ENCODE results near the gene RRP1B.
A peak's percentile ranks its signal among the peaks of the same experiment; 100 is the strongest.
"Not testable (repeated sequence)": the region's sequence is repeated elsewhere in the genome, so short reads cannot be mapped to it uniquely, and the experiment has no call there.

The RRP1B gene

GRCh38 chr21:43703035-43703880 lies 43.9 kb downstream of the RRP1B start:
- no peak for DNase-seq

DNA sequence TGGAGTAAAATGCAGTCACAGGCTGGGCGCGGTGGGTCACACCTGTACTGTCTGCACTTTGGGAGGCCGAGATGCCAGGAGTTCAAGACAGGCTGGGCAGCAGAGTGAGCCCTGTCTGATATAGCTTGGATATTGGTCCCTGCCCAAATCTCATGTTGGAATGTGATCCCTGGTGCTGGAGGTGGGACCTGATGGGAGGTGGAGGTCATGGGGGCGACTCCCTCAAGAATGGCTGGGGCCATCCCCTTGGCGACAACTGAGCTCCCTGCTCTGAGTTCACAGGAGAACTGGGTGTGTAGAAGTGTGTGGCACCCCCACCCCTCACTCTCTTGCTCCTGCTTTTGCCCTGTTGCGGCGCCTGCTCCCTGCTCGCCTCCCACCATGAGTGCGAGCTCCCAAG lies 48.1 kb downstream of the RRP1B start:
- no peak for DNase-seq

- DNase-seq, result no peak
Measured at GRCh38 chr21:43708745-43709381, 49.5 kb downstream of the RRP1B start.

DNA sequence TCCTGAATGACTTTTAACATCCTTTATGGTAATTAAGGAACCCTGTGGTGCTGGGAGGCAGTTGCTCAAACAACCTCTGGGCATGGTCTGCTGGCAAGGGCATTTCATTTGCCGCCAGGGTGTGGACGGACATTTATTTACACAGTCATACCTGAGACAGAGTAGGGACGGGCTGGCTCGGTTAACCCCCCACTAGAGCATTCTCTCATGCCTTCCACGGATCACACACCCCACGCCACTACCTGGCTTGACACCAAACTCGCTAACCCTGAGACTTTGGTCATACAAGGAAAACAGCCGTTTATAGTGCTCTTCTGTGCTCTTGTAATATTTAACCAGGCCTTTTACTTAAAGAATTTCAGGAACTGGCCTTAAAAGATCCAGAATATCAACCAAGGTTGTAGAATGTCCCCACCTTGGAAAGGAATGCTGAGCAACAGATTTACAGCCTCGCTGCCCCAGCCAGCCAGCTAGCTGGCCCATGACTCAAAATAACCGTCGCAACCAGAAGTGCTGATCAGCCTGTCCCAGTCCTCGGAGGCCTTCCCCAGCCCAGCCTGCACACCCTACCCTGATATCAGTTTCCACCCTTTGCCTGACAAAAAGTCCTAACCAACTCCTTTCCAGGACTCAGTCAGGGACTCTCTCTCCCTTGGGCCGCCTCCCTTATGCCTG lies 53.0 kb downstream of the RRP1B start:
- DNase-seq, result peak; percentile 41

- DNase-seq, result not testable (repeated sequence)
Measured at GRCh38 chr21:43713123-43713522, 53.8 kb downstream of the RRP1B start.

DNA sequence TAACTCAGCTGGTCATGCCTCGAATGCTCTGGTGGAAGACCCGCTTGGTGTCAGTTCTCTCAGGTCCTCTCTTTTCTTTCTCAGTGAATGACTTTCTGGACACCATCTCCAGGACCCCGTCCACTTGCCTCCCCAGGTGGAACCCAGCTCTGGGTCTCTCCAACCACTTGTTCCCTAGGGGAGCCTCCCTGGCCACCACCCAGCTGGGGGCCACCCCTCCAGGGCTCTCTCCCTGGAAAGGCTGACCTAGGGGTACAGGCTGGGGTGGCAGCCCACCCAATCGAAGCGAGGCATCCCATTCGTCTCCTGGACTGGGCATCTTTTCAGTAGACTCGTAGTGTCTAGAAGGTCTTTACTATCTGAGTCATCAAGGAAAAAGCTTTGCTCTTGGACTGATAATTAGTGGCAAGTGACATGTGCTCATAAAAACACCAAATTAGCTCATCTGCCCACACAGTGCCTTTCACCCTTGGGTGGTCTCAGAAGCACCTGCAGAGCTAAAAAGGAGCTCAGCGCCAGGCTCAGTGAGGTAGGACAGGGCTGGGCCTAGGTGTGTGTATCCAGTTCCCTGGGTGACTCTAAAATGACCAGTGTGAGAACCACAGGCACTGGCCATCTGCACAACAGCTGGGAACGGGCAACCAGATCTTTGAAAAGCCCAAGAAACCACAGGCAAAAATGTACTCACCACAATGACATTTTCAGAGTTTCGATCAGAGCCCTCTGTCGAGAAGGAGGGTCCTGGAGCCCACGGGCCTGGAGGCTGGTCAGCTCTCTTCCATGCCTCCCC lies 57.2 kb downstream of the RRP1B start:
- DNase-seq, result no peak

DNA sequence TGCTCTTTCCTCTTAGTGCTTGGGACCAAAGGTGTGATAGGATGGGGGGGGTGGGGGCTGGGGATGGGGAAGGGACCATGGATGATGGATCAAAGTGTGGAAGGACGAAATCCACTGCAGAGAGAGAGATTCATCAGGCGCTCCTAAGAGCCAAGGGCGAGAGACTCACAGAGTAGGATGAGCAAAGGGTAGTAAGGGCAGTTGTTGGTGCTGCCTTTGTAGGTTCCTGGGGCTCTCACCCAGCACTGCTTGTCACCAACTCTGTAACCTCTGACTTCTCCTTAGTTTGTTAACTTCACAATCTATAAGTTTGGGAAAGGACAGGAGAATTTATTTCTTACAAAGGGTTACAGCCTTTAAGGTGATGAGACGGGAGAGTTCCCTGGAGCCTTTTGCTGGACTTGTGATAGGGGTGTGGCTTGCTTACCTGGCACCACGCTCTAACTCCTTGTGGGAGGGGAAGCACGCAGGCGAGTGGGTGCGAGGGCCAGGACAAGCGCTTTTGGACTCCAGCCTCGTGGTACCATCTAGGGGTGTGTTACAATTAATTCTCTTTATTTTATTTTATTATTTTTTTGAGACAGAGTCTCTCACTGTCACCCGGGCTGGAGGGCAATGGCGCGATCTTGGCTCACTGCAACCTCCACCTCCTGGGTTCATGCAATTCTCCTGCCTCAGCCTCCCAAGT lies 58.0 kb downstream of the RRP1B start:
- DNase-seq, result no peak

DNA sequence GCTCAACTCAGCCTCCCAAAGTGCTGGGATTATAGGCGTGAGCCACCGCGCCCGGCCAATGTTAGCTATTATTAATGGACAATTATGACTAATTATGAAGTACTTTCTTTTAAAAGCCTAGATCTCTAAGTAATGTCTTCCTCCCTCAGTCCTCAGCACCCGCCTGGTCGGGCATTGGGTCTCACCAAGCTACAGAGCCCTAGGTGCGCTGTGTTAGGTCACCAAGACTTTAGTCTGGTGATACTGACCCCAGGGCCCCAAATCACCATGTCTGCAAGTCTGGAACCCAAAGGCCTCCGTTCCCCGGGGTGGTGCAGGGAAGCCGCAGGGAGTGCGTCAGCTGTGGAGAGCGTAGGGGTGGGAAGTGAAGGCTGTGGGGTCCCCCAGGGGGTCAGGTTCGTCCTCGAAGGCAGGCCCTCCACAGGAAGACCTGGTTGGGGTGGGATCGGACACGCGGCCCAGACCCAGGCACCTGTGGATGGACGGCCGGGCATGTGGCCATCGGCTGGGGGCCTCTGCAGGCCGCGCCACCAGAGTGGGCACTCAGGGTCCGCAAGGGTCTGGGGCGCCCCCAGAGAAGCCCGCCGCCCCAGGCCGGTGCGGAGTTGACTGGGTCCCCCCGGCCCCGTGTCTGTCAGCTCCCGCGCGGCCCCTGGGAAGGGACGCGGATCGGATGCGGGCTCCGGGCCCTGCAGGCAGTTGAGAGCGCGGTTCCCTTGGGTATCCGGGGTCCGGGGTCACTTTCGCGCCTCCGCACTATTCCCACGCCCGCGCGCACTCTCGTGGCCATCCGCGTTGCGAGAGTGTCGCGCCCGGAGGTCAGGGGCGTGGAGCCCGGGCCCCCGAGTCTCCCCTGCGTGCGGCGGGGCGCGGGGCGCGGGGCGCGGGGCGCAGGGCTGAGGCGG lies 58.9 kb downstream of the RRP1B start:
- DNase-seq, result no peak

GRCh38 chr21:43718872-43719747 lies 59.8 kb downstream of the RRP1B start, which contains the start of gene PDXK:
Gene PDXK, plus strand, starts transcription at chr21:43719129. Its CDS starts 166 bp downstream, at chr21:43719295.
- peak; percentile 77 for DNase-seq

DNA sequence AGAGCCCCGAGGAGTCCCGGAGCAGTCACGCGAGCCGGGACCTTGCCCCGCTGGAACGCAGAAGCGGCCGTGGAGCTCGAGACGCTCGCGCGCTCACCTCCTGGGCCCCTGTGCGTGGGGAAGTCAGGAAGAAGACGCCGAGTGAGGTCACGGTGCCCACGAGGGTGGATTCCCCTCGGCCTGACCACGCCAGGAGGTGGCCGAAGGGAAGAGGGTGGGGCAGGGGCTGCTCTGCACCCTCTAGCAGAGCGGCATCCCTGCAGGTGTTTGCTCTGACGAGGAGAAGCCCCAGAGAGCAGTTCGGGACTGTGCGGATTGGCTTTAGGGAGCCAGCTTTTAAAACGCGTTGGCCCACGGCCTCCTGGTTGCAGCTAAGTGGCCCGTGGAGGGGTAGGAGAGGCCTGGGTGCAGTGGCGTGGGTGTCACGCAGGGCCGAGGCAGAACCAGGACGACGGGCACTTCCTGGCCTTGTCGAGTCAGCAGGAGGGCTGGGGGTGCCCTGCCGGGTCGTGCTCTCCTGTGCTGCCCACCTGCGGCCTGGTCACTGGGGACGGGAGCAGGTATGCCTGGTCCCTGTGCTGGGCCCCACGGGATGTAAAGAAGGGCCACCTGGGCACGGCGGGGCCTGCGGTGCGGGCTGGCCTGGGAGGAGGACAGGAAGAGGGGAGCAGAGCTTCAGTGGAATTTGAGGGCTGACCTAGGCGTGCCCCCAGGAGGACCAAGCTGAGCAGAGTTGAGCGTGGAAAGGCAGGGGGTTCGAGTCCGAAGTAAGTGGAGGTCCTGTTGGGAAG lies 60.6 kb downstream of the RRP1B start:
- DNase-seq, result no peak

GRCh38 chr21:43720539-43721166 lies 61.3 kb downstream of the RRP1B start:
- no peak for DNase-seq

GRCh38 chr21:43721206-43721605 lies 61.8 kb downstream of the RRP1B start:
- no peak for DNase-seq

GRCh38 chr21:43721939-43722338 lies 62.6 kb downstream of the RRP1B start:
- DNase-seq, result no peak

GRCh38 chr21:43723648-43724047 lies 64.3 kb downstream of the RRP1B start:
- DNase-seq, result no peak

- DNase-seq, result no peak
Measured at GRCh38 chr21:43726686-43727518, 67.5 kb downstream of the RRP1B start.

- no peak for DNase-seq
Measured at GRCh38 chr21:43727519-43728153, 68.3 kb downstream of the RRP1B start.

GRCh38 chr21:43728154-43728466 lies 68.8 kb downstream of the RRP1B start:
- peak; percentile 58 for DNase-seq
